Measurements from ENCODE around the gene FOXS1.

GRCh38 chr20:31827059-31827458 is 18.3 kb downstream of the FOXS1 start:
- TF ChIP-seq CTCF (IDR thresholded peaks at IDR 0.05) (no peak), POLR2A (IDR thresholded peaks at IDR 0.05) (no peak)
